Tibial artery (tissue), 4 donors: ENCODE data around the gene ZNF837.

Source experiments
- DNase-seq, 2 donors: peaks; one replicate each; pipeline ENCODE4 v3.0.0-alpha.2; 2019
- H3K27ac ChIP-seq, 2 donors: fragments of 200-600 bp; sonication (generic) in 1 of 2; 1 replicate in 1 of 2; 2 replicates in 1 of 2; pipeline ENCODE4 v1.5.1; 2018 to 2019; ENCODE audit warnings: mild to moderate bottlenecking in 1 of 2
- H3K27me3 ChIP-seq, 2 donors: fragments of 200-600 bp; sonication (generic) in 1 of 2; one replicate each; pipeline versions ENCODE4 v1.5.1 to v1.6.0; 2016 to 2019
- H3K36me3 ChIP-seq, 3 donors: fragments of 200-600 bp; sonication (generic) in 2 of 3; one replicate each; pipeline ENCODE4 v1.5.1; 2016 to 2019; ENCODE audit warnings: mild to moderate bottlenecking in 2 of 3
- H3K4me1 ChIP-seq, 4 donors: fragments of 200-600 bp; sonication (generic) in 2 of 4; 1 replicate in 3 of 4; 2 replicates in 1 of 4; pipeline ENCODE4 v1.5.1; 2016 to 2019
- H3K4me3 ChIP-seq, 2 donors: fragments of 200-600 bp; sonication (generic) in 1 of 2; 1 replicate in 1 of 2; 2 replicates in 1 of 2; pipeline ENCODE4 v1.5.1; 2018 to 2019; ENCODE audit warnings: mild to moderate bottlenecking in 2 of 2
- H3K9me3 ChIP-seq, 3 donors: fragments of 200-600 bp; sonication (generic) in 1 of 3; one replicate each; pipeline ENCODE4 v1.5.1; 2016 to 2019
- intact Hi-C: fragments of 100-400 bp; cut with DNase I; formaldehyde crosslinking; loops from one replicate; pipeline ENCODE4 v1.15.0; 2023; ENCODE audit warnings: low total_unique reads
- TF ChIP-seq, protein P1 (sequence below), 2 experiments: fragments of 200-600 bp in 1 of 2; fragments of 450-650 bp in 1 of 2; IDR thresholded peaks; one replicate each; pipeline ENCODE4 v1.5.1; 2017 to 2019; ENCODE audit warnings: antibody characterized with exemption in 2 of 2, mild to moderate bottlenecking in 1 of 2, moderate library complexity in 1 of 2

ZNF837 gene

DNA sequence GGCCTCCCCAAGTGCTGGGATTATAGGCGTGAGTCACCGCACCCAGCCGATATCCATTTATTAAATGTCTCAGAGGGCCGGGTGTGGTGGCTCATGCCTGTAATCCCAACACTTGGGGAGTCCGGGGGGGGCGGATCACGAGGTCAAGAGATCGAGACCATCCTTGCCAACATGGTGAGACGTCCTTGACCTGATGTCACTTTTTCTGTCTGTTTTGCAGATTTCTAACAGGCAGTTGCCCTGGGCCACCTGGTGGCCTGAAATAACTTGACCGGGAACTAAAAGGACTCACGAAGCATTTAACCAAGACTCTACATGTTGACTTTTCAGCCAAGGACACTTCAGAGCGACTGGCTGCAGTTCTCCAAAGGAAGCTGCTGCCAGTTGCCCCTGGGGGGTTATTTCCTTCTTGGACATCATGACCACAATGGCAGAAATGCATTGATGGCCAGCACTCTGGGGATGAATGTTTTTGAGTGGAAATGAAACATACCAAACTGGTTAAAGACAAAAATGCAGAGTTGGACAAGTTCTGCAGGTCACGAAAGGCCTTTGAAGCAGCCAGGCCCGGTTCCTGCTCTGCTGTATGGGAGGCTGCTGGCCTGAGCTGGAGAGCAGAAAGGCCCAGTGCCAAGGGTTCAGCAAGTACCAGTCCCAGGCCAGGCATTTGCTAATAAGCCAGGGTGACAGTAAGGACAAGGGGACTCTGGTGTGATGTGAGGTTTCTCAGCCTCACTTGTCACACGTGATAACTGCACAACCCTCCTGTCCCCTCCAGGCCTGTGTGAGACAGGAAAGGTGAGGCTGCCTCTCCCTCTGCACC is 8.3 kb downstream of the ZNF837 start:
- Histone ChIP-seq H3K27ac (no peak overlapping the region), H3K4me3 (no peak overlapping the region), H3K27me3 (peaks cover 0 to 6% of the 10 kb centered on the region in 2 donors), H3K36me3 (peaks cover 0 to 14% (median 0%) of the 10 kb centered on the region in 3 donors), H3K9me3 (no peaks in the 10 kb centered on the region), H3K4me1 (no peaks in the 10 kb centered on the region)
- TF ChIP-seq, protein P1, sequence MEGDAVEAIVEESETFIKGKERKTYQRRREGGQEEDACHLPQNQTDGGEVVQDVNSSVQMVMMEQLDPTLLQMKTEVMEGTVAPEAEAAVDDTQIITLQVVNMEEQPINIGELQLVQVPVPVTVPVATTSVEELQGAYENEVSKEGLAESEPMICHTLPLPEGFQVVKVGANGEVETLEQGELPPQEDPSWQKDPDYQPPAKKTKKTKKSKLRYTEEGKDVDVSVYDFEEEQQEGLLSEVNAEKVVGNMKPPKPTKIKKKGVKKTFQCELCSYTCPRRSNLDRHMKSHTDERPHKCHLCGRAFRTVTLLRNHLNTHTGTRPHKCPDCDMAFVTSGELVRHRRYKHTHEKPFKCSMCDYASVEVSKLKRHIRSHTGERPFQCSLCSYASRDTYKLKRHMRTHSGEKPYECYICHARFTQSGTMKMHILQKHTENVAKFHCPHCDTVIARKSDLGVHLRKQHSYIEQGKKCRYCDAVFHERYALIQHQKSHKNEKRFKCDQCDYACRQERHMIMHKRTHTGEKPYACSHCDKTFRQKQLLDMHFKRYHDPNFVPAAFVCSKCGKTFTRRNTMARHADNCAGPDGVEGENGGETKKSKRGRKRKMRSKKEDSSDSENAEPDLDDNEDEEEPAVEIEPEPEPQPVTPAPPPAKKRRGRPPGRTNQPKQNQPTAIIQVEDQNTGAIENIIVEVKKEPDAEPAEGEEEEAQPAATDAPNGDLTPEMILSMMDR (IDR thresholded peaks at IDR 0.05) = no peak
- intact Hi-C loops = no loop called here
- no peak for DNase-seq

DNA sequence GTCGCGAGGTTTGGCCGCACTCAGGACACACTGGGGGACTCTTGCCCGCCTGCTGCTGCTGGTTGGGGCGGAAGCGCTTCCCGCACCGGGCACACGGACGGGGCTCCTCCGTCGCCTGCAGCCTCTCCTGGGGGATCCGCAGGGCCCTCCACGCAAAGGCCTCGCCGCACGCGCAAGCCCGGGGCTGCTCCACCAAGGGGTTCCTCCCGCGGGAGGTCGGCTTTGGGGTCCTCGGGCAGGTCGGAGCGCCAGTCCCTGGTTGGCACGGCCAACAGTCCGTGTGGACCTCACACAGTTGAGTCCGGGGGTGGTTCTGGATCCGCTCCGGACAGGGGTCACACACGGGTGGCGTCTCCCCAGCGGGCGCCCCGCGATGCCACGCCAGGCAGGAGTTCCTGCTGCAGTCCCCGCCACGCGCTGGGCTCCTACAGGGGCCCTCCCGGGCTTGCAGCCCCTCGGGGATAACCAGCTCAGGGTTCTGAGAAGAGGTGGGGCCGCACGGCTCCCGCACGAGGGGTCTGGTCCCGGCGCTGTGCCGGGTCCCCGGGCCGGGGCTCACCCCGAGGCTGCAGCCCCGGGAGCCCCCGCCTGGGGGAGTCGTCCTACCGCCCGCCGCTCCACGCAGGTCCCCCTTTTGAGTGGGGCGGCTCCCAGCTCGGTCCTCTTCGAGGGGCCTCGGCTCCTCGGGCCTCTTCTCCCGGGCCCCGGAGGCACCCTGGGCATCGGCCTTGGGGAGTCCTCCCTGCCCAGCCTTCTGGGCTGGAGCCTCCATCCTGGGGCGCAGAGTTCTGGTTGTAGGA is 12.1 kb downstream of the ZNF837 start:
- Histone ChIP-seq H3K36me3 (peaks cover 0 to 28% (median 0%) of the 10 kb centered on the region in 3 donors), H3K27me3 (peaks cover 0 to 10% of the 10 kb centered on the region in 2 donors), H3K27ac (no peak overlapping the region), H3K4me1 (no peaks in the 10 kb centered on the region), H3K9me3 (no peaks in the 10 kb centered on the region), H3K4me3 (no peak overlapping the region)
- TF ChIP-seq, protein P1 (IDR thresholded peaks at IDR 0.05) = no peak
- intact Hi-C loops = no loop called here
- DNase-seq = no peak

DNA sequence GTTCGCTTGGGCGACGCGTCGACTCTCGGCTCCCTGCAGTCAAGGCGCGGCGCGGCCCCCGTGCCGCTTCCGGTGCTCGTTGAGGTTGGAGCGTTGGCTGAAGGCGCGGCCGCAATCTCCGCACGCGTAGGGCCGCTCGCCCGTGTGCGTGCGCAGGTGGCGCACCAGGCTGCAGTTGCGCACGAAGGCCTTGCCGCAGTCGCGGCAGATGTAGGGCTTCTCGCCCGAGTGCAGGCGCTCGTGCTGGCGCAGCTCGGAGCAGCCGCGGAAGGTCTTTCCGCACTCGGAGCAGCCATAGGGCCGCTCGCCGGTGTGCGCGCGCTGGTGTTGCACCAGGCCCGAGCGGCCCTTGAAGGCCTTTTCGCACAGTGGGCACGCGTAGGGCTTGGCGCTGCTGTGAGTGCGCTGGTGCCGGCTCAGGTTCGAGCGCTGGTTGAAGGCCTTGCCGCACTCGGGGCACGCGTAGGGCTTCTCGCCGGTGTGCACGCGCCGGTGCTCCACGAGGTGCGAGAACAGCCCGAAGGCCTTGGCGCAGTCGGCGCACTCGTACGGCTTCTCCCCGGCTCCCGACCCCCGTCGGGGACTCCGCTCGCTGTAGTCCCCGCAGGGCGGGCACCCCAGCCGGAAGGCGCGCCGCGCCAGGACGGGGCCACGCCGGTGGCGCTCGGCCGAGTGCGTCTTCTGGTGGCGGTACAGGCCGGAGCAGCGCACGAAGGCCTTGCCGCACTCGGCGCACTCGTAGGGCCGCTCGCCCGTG is 13.0 kb downstream of the ZNF837 start:
- no peaks in the 10 kb centered on the region for H3K9me3 ChIP-seq
- H3K27ac ChIP-seq = no peak overlapping the region
- no peak for DNase-seq
- no peak overlapping the region for H3K4me3 ChIP-seq
- H3K36me3 ChIP-seq = peaks cover 0 to 28% (median 0%) of the 10 kb centered on the region in 3 donors
- H3K27me3 ChIP-seq = peaks cover 0 to 10% of the 10 kb centered on the region in 2 donors
- intact Hi-C loops = no loop called here
- peaks cover 0 to 4% (median 0%) of the 10 kb centered on the region in 4 donors for H3K4me1 ChIP-seq
- TF ChIP-seq, protein P1 (IDR thresholded peaks at IDR 0.05) = no peak

DNA sequence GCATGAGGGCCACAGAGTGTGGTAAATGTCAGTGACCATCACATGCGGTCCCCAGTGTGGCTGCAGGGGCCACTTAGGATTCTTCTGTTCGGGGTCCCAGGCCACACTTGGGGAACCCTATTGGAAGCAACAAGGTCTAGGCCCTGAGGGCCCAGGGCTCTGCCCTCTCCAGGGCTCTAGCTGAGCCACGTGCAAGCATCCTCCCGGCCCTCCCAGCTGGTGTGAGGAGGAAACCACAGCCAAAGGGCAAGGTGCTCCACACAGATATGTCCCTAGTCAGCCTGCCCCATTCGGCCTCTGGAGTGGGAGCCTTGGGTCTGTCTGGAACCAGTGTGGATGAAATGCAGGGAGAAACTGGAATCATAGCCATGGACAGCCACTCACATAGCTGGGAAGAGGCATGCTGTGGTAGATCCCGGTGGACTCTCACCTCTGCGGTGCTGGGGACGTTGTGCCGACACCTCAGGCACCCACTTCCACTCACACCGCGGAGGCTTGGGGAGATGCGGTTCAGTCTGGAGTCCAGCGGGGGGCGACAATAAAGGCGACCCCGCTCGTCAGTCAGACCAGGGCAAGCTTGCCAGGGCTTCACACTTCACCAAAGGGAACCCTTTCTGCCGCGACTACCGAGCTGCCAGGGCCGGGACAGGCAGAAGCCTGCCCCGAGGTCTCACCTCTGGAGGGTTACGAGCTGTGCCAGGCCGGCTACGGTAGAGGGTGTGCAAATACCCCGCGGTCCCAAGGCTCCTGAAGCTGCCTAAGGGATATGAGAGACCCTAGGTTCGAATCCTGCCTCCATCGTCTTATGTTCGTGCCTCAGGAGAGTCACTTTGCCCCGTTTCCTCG is 14.0 kb downstream of the ZNF837 start:
- Histone ChIP-seq H3K9me3 (no peaks in the 10 kb centered on the region), H3K4me1 (peaks cover 0 to 7% (median under 1%) of the 10 kb centered on the region in 4 donors), H3K36me3 (peaks cover 0 to 28% (median 0%) of the 10 kb centered on the region in 3 donors), H3K27ac (no peak overlapping the region), H3K27me3 (peaks cover 0 to 10% of the 10 kb centered on the region in 2 donors), H3K4me3 (no peak overlapping the region)
- DNase-seq = no peak
- intact Hi-C loops = no loop called here
- TF ChIP-seq, protein P1 (IDR thresholded peaks at IDR 0.05) = no peak
